GM12878 (cell line): ENCODE data around the gene FBXL16. TPM values are rescaled to one million over a fixed set of nuclear protein-coding genes. Genes with fewer than 3 reads are reported as not detected.

Experiments used
- ATAC-seq: fragments of 200-7000 bp; cut with Tn5 transposase; 3 replicates; pipeline ENCODE4 v1.9.1; 2020; ENCODE audit warnings: mild to moderate bottlenecking, moderate library complexity
- BruUV-seq: library from RNA; stranded (reverse); fragments of 400-500 nt; replicated peaks from 2 replicates; lab custom pipeline; 2021; lab: Mats Ljungman, UMichigan
- CTCF ChIA-PET: fragments of 300-600 bp; sonication (Branson Sonifier 250); formaldehyde crosslinking; extraction: SDS; loops from one replicate; lab custom pipeline; 2021; ENCODE audit warnings: inconsistent platforms; lab: Yijun Ruan, JAX
- POLR2A ChIA-PET: fragments of 350-600 bp; formaldehyde crosslinking; extraction: SDS; loops from one replicate; lab custom pipeline; 2021; ENCODE audit warnings: inconsistent platforms; lab: Charles Lee
- RAD21 ChIA-PET: fragments of 300-600 bp; sonication (Branson Sonifier 250); formaldehyde crosslinking; loops from one replicate; lab custom pipeline; 2023; ENCODE audit warnings: antibody characterized with exemption; ENCODE audit not compliant: unreplicated experiment; lab: Charles Lee
- SMC1A ChIA-PET: fragments of 300-600 bp; sonication (Branson Sonifier 250); formaldehyde crosslinking; loops from one replicate; lab custom pipeline; 2023; ENCODE audit not compliant: unreplicated experiment, uncharacterized antibody; lab: Charles Lee
- DNase-seq: peaks from one replicate; pipeline ENCODE4 v3.0.0-alpha.2; 2011; ENCODE audit warnings: low read depth, low spot score
- FAIRE-seq: peaks from 3 replicates; lab custom pipeline; 2011; peaks lifted over from hg19 to GRCh38; lab: Jason Lieb, UNC
- H2AFZ ChIP-seq: 2 replicates; pipeline ENCODE4 v1.6.0; 2011; ENCODE audit warnings: low read depth, low read length, control low read depth; ENCODE audit not compliant: control insufficient read depth
- H3K27ac ChIP-seq: 2 replicates; pipeline ENCODE4 v1.5.1; 2011; ENCODE audit warnings: control low read depth; ENCODE audit not compliant: control insufficient read depth, insufficient read depth
- H3K27me3 ChIP-seq, 2 experiments: replicated peaks in 1 of 2; 2 replicates each; pipeline versions ENCODE4 v1.6.0 to v1.6.1; 2011; ENCODE audit warnings: low read length in 1 of 2; ENCODE audit not compliant: control insufficient read depth in 2 of 2, insufficient read depth in 2 of 2
- H3K36me3 ChIP-seq, 2 experiments: 2 replicates each; pipeline ENCODE4 v1.5.1; 2011; ENCODE audit warnings: low read length in 1 of 2; ENCODE audit not compliant: control insufficient read depth in 2 of 2, insufficient read depth in 2 of 2
- H3K4me1 ChIP-seq: 2 replicates; pipeline ENCODE4 v1.6.1; 2011; ENCODE audit warnings: mild to moderate bottlenecking, low read length, moderate library complexity, mixed read lengths; ENCODE audit not compliant: control insufficient read depth, insufficient read depth
- H3K4me2 ChIP-seq: 2 replicates; pipeline ENCODE4 v1.6.0; 2011; ENCODE audit warnings: control low read depth; ENCODE audit not compliant: control insufficient read depth, insufficient read depth
- H3K4me3 ChIP-seq: fragments of 200-600 bp; sonication (generic); 2 replicates; pipeline ENCODE4 v1.5.1; 2016
- H3K79me2 ChIP-seq: 2 replicates; pipeline ENCODE4 v1.6.0; 2011; ENCODE audit warnings: low read length; ENCODE audit not compliant: control insufficient read depth, insufficient read depth
- H3K9ac ChIP-seq: 2 replicates; pipeline ENCODE4 v1.8.0; 2011; ENCODE audit warnings: low read length, control low read depth, mixed read lengths; ENCODE audit not compliant: control insufficient read depth, insufficient read depth
- H3K9me3 ChIP-seq: replicated peaks from 3 replicates; pipeline ENCODE4 v1.5.1; 2011; ENCODE audit warnings: mild to moderate bottlenecking, low read length; ENCODE audit not compliant: control insufficient read depth, insufficient read depth
- H4K20me1 ChIP-seq: 2 replicates; pipeline ENCODE4 v1.6.0; 2011; ENCODE audit not compliant: control insufficient read depth, insufficient read depth
- HDAC6 ChIP-seq: fragments of 200-600 bp; sonication (generic); IDR thresholded peaks from one replicate; pipeline ENCODE4 v1.8.0; 2017; ENCODE audit warnings: antibody characterized with exemption; ENCODE audit not compliant: unreplicated experiment
- IRF4 ChIP-seq: IDR thresholded peaks from 2 replicates; pipeline ENCODE4 v1.6.1; 2011; ENCODE audit warnings: low read depth, low read length
- JUNB ChIP-seq: IDR thresholded peaks from 2 replicates; pipeline ENCODE4 v1.6.1; 2016; ENCODE audit warnings: antibody characterized with exemption, mild to moderate bottlenecking
- MXI1 ChIP-seq: fragments of 150-350 bp; IDR thresholded peaks from 2 replicates; pipeline ENCODE4 v1.6.1; 2011; ENCODE audit warnings: low read depth, mild to moderate bottlenecking, inconsistent platforms, low read length, improper control_type of control experiment
- NFXL1 ChIP-seq: fragments of 450-650 bp; IDR thresholded peaks from 2 replicates; pipeline ENCODE4 v1.6.1; 2017; ENCODE audit warnings: antibody characterized with exemption, mild to moderate bottlenecking, borderline replicate concordance
- POLR2AphosphoS5 ChIP-seq: IDR thresholded peaks from 2 replicates; pipeline ENCODE4 v1.6.1; 2011; ENCODE audit warnings: mild to moderate bottlenecking, low read length, inconsistent platforms
- STAT1 ChIP-seq: fragments of 450-650 bp; conservative IDR thresholded peaks from 2 replicates; pipeline ENCODE4 v1.6.1; 2014; ENCODE audit warnings: antibody characterized with exemption, mild to moderate bottlenecking
- SUPT20H ChIP-seq: IDR thresholded peaks from 2 replicates; pipeline ENCODE4 v1.6.1; 2011; ENCODE audit warnings: low read depth, mild to moderate bottlenecking, low read length, moderate library complexity, borderline replicate concordance; ENCODE audit not compliant: control insufficient read depth
- TBL1XR1 ChIP-seq: IDR thresholded peaks from 2 replicates; pipeline ENCODE4 v1.6.1; 2012; ENCODE audit warnings: low read depth, low read length, improper control_type of control experiment
- USF1 ChIP-seq: IDR thresholded peaks from 2 replicates; pipeline ENCODE4 v1.6.1; 2011; ENCODE audit warnings: borderline replicate concordance, low read depth, mild to moderate bottlenecking, moderate library complexity, mixed read lengths, low read length; ENCODE audit not compliant: insufficient read depth; ENCODE audit errors: extremely low read length
- ZBTB4 ChIP-seq: fragments of 450-650 bp; formaldehyde crosslinking; IDR thresholded peaks from 2 replicates; pipeline ENCODE4 v1.4.0; 2022; ENCODE audit warnings: mild to moderate bottlenecking, moderate library complexity
- WGBS: methylation state at CpG from one replicate; pipeline ENCODE4 v1.1.6; 2016; ENCODE audit warnings: low lambda C conversion rate; ENCODE audit not compliant: insufficient replicate concordance, insufficient coverage; ENCODE audit errors: missing lambda C conversion rate; 5-methylcytosine and 5-hydroxymethylcytosine counted together
- in situ Hi-C: fragments of 300-500 bp; cut with MboI; formaldehyde crosslinking; loops from 9 replicates; pipeline ENCODE4 v1.14.3; 2018; ENCODE audit warnings: mixed read lengths
- intact Hi-C: fragments of 100-400 bp; cut with micrococcal nuclease; formaldehyde crosslinking; loops from one replicate; pipeline ENCODE4 v1.14.2; 2022; ENCODE audit not compliant: unreplicated experiment
- polyA plus RNA-seq, 11 experiments: library from polyadenylated mRNA; depleted of rRNA in 4 of 11; unstranded in 6 of 11; stranded (reverse) in 5 of 11; fragments of >200 nt; fragmentation: Nextera tagmentation in 4 of 11; fragmentation: Illumina TruSeq in 1 of 11; extraction: Ambion mirVana in 4 of 11; extraction: Trizol in 1 of 11; gene quantifications; 1 replicate in 1 of 11; 2 replicates in 10 of 11; pipeline versions ENCODE4 v1.2.1 to v1.2.3, GENCODE V29; 2011 to 2016; ENCODE audit warnings: inconsistent platforms in 2 of 11, missing spikeins in 2 of 11, low read depth in 1 of 11
- total RNA-seq, 4 experiments: library from RNA; depleted of rRNA in 3 of 4; stranded (reverse); fragments of >200 nt in 3 of 4; fragmentation: Illumina TruSeq in 1 of 4; extraction: Trizol in 1 of 4; gene quantifications; 2 replicates each; pipeline versions ENCODE4 v1.2.1 to v1.2.3, GENCODE V29; 2013 to 2021
- TF ChIP-seq, protein P1 (sequence below): IDR thresholded peaks from 2 replicates; pipeline ENCODE4 v1.6.1; 2011; ENCODE audit warnings: low read depth, low read length, improper control_type of control experiment, borderline replicate concordance
- TF ChIP-seq, protein P2 (sequence below): IDR thresholded peaks from 2 replicates; pipeline ENCODE4 v1.6.1; 2012; ENCODE audit warnings: low read depth, low read length, improper control_type of control experiment

FBXL16 gene
- total and polyA plus RNA-seq, 10 of the 15 experiments (the other 5 are each of a cell fraction or from before 2014, with no cell fraction given) = 0.13 to 1.4 (median 0.24) TPM

- intact Hi-C loops = loop anchor here (10.0 kb wide), 1 partner anchor 272 kb away; the partner anchor contains the start of gene NME4
- H3K36me3 ChIP-seq = peaks cover 0 to 12% of the 10 kb centered on the region in 2 experiments; a peak in 3 of 4 replicates
- CTCF ChIA-PET = interaction anchor here (1.6 kb wide), 1 partner anchor 14 kb away, joined by 4 read pairs; the partner anchor contains the start of gene STUB1
- no peaks in the 10 kb centered on the region for H4K20me1 ChIP-seq
- peaks cover 2% of the 10 kb centered on the region; the same call in 1 of the 2 replicates for H3K4me1 ChIP-seq
- ATAC-seq (no peak), FAIRE-seq (no peak), DNase-seq (no peak)
- BruUV-seq = no TSS peak
- in situ Hi-C loops = loop anchor here (10.0 kb wide), 1 partner anchor 272 kb away; the partner anchor contains the start of gene NME4
- 81% methylated on average over 13 of the region's 13 CpGs for WGBS
- no peak overlapping the region for H3K27ac ChIP-seq
- TF ChIP-seq HDAC6 = no peak
- TF ChIP-seq, protein P1, sequence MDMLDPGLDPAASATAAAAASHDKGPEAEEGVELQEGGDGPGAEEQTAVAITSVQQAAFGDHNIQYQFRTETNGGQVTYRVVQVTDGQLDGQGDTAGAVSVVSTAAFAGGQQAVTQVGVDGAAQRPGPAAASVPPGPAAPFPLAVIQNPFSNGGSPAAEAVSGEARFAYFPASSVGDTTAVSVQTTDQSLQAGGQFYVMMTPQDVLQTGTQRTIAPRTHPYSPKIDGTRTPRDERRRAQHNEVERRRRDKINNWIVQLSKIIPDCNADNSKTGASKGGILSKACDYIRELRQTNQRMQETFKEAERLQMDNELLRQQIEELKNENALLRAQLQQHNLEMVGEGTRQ = no peak
- TF ChIP-seq TBL1XR1 = no peak
- TF ChIP-seq STAT1 = no peak
- no peak for TF ChIP-seq MXI1
- TF ChIP-seq IRF4 = no peak
- no peak for TF ChIP-seq NFXL1
- TF ChIP-seq POLR2AphosphoS5 = no peak
- no peak for TF ChIP-seq SUPT20H
- no peak for TF ChIP-seq JUNB
- TF ChIP-seq ZBTB4 (CRISPR knock-in tag) = no peak
- no peak for TF ChIP-seq USF1
- TF ChIP-seq, protein P2, sequence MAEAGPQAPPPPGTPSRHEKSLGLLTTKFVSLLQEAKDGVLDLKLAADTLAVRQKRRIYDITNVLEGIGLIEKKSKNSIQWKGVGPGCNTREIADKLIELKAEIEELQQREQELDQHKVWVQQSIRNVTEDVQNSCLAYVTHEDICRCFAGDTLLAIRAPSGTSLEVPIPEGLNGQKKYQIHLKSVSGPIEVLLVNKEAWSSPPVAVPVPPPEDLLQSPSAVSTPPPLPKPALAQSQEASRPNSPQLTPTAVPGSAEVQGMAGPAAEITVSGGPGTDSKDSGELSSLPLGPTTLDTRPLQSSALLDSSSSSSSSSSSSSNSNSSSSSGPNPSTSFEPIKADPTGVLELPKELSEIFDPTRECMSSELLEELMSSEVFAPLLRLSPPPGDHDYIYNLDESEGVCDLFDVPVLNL = no peak
- H3K4me2 ChIP-seq = no peak overlapping the region
- peaks cover 16% of the 10 kb centered on the region for H3K79me2 ChIP-seq
- no peaks in the 10 kb centered on the region for H3K27me3 ChIP-seq
- POLR2A ChIA-PET = no interaction called here
- H2AFZ ChIP-seq = no peak overlapping the region
- no peak overlapping the region for H3K4me3 ChIP-seq
- SMC1A ChIA-PET = no interaction called here
- RAD21 ChIA-PET = interaction anchor here (1.1 kb wide), 1 partner anchor 14 kb away, joined by 3 read pairs; the partner anchor contains the start of gene STUB1
- no peak overlapping the region for H3K9ac ChIP-seq
- H3K9me3 ChIP-seq = no peaks in the 10 kb centered on the region
Observed at GRCh38 chr16:666572-666971, 39.0 kb downstream of the FBXL16 start.
